Bronchial epithelial cell (primary cell): ENCODE results near the gene KIAA0753. TPM values are rescaled to one million over a fixed set of nuclear protein-coding genes. Genes with fewer than 3 reads are reported as not detected.
A peak's percentile ranks its signal among the peaks of the same experiment; 100 is the strongest.

Experiments
- DNase-seq: peaks from one replicate; pipeline ENCODE4 v3.0.0-alpha.2; 2010; ENCODE audit warnings: low read depth
- FAIRE-seq: peaks from 2 replicates; lab custom pipeline; 2011; peaks lifted over from hg19 to GRCh38; lab: Jason Lieb, UNC
- H3K27me3 ChIP-seq: 2 replicates; pipeline ENCODE4 v1.5.1; 2011; ENCODE audit warnings: low read length; ENCODE audit not compliant: control insufficient read depth, insufficient read depth
- H3K36me3 ChIP-seq: 2 replicates; pipeline ENCODE4 v1.5.1; 2011; ENCODE audit warnings: low read length; ENCODE audit not compliant: control insufficient read depth, insufficient read depth
- H3K4me3 ChIP-seq: 2 replicates; pipeline ENCODE4 v1.5.1; 2011; ENCODE audit warnings: mild to moderate bottlenecking, low read depth, low read length, control low read depth
- total RNA-seq: library from RNA; depleted of rRNA; stranded (reverse); fragments of >200 nt; gene quantifications from 2 replicates; pipeline ENCODE4 v1.2.1, GENCODE V29; 2014
- TF ChIP-seq, protein P1 (sequence below): IDR thresholded peaks from 2 replicates; pipeline ENCODE4 v1.5.1; 2011; ENCODE audit warnings: mild to moderate bottlenecking, moderate library complexity, low read length, control low read depth, inconsistent platforms; ENCODE audit not compliant: insufficient read depth, severe bottlenecking

The KIAA0753 gene
- total RNA-seq, 1 donor from 2014 or later, result 6.6 TPM

DNA sequence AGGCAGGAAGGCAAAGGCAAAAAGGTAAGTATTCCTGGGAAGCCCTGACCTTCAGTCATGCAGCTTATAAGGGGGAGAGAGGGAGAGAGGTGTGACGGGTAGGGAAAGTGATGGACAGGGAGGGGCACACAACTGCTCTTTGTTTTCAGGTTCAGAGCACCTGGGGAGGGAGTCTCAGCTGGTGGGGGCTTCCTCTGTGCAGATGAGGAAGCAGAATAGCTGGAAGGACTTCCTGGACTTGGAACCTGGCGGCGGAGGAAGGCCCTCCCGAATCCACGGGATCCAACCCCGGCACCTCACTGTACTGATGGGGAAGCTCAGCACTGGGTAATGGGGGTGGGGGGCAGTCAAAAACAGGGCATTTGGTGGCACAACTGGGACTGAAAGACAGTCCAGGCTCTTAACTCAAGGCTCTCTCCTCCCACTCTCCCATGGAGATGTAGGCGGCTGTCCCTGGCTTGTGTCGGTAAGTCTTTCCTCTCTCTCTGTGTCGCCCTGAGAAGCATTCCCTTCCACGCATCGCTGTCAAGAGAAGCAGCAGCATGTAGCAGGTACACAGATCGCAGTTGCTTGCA is 72.2 kb downstream of the KIAA0753 start:
- TF ChIP-seq, protein P1, sequence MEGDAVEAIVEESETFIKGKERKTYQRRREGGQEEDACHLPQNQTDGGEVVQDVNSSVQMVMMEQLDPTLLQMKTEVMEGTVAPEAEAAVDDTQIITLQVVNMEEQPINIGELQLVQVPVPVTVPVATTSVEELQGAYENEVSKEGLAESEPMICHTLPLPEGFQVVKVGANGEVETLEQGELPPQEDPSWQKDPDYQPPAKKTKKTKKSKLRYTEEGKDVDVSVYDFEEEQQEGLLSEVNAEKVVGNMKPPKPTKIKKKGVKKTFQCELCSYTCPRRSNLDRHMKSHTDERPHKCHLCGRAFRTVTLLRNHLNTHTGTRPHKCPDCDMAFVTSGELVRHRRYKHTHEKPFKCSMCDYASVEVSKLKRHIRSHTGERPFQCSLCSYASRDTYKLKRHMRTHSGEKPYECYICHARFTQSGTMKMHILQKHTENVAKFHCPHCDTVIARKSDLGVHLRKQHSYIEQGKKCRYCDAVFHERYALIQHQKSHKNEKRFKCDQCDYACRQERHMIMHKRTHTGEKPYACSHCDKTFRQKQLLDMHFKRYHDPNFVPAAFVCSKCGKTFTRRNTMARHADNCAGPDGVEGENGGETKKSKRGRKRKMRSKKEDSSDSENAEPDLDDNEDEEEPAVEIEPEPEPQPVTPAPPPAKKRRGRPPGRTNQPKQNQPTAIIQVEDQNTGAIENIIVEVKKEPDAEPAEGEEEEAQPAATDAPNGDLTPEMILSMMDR, result no peak

GRCh38 chr17:6567528-6568183 is 72.9 kb downstream of the KIAA0753 start:
- DNase-seq (peak; percentile 94), FAIRE-seq (peak; percentile 98)
- H3K27me3 ChIP-seq, result no peaks in the 10 kb centered on the region
- no peaks in the 10 kb centered on the region for H3K36me3 ChIP-seq
- H3K4me3 ChIP-seq, result peak overlapping the region; percentile 25
- TF ChIP-seq, protein P1, result peak; percentile 41

More for the DNA sequence above, 72.2 kb downstream of the KIAA0753 start:
- Histone ChIP-seq H3K4me3 (peak overlapping the region; percentile 25), H3K36me3 (no peaks in the 10 kb centered on the region), H3K27me3 (no peaks in the 10 kb centered on the region)
- no peak for DNase-seq
- peak; percentile 83 for FAIRE-seq

GRCh38 chr17:6561446-6561845 is 79.1 kb downstream of the KIAA0753 start:
- DNase-seq, result no peak
- FAIRE-seq, result no peak
- TF ChIP-seq, protein P1, result no peak
- Histone ChIP-seq H3K4me3 (no peak overlapping the region), H3K27me3 (no peaks in the 10 kb centered on the region), H3K36me3 (no peaks in the 10 kb centered on the region)

- FAIRE-seq (no peak), DNase-seq (no peak)
- H3K27me3 ChIP-seq, result no peaks in the 10 kb centered on the region
- no peaks in the 10 kb centered on the region for H3K36me3 ChIP-seq
- TF ChIP-seq, protein P1, result no peak
- no peak overlapping the region for H3K4me3 ChIP-seq
Measured at GRCh38 chr17:6560496-6560895, 80.0 kb downstream of the KIAA0753 start.

DNA sequence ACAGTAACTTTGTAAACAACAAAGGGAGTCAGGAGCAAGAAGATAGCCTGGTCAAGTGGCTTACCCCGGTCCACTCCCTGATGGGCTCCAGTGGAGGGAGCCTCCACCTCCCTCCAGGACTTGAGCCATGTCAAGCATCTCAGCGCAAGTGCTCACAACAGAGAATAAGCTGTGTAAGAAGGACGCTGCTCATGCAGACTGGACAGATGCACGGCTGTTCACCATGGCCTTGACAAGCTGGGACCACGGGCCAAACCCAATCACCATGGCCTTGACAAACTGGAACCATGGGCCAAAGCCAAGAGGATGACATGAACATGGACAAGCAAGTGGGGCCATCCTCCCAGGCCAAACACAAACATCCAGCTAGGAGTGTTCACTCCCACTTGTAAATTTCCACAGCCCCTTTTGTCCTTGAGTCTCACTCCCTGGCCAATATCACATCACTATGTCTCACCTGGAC is 80.7 kb downstream of the KIAA0753 start:
- Histone ChIP-seq H3K4me3 (no peak overlapping the region), H3K27me3 (no peaks in the 10 kb centered on the region), H3K36me3 (no peaks in the 10 kb centered on the region)
- no peak for FAIRE-seq
- DNase-seq, result no peak
- TF ChIP-seq, protein P1, result no peak
